LNCAP (cell line): ENCODE measurements around the gene FAM114A2.

Source experiments
- CTCF ChIP-seq: fragments of 450-650 bp; IDR thresholded peaks from 2 replicates; pipeline ENCODE4 v1.5.1; 2017; ENCODE audit warnings: mild to moderate bottlenecking

Gene FAM114A2

DNA sequence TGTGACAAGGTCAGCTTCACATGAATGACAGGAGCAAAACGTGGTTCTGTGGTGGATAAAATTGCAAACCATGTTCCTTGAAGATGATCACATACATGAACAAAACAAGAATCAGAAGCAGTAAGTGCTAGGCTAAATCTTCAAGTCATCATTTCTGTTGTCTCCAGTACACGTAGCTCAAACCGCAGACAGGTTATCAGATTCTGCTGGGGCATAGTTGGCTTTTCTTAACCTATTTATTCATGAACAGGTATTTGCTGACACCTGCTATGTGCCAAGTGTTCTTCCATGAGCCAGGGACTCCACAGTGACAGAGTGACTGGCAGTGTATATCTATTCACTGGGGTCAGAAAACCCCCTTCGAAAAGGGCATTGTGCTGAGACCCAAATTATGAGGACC lies 20.9 kb upstream of the FAM114A2 start:
- no peak for TF ChIP-seq CTCF

- TF ChIP-seq CTCF = no peak
Measured at GRCh38 chr5:154059039-154059430, 20.3 kb upstream of the FAM114A2 start.

DNA sequence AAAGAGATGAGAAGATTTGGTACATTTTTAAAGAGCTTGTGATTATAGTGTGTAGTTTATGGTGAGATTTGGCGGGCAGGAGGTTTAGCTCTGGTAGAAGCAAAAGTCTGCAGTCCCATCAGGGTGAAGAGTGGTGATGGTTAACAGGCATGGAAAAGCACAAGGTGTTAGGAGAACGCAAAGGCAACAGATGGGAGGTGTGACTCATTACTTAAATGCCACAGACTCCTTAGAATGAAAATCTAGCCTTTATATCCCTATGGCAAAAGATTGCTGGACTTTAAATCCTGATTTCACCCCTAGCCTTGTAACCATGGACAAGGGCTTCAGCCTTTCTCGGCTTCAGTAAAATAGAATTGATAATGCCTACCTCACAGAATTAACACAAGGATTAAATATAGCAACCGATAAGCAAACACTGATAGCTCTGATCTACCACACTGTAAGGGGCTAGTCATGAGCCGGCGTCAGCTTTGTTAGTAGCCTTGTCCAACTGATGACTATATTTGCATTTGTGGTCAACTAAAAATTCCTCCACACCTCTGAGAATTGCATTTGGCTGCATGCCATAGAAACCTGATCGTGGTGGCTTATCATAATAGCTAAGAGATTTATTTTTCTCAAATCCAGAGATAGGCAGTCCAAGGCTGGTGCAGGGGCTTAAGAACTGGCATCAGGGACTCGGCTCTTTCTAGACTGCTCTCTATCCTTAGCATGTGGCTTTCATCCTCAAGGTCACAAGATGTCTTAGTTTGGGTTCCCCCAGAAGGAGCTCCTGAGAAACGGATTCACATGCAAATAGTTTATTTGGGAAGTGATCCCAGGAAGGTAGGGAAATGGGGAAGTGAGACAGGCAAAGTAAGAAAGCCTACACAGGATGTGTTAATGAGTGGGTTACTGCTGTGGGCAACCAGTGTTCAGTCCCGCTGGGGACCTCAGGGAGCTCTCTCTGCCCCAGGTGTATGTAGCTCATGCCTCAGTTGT lies 19.6 kb upstream of the FAM114A2 start:
- TF ChIP-seq CTCF = no peak

GRCh38 chr5:154055201-154055600 lies 16.5 kb upstream of the FAM114A2 start:
- TF ChIP-seq CTCF = no peak

DNA sequence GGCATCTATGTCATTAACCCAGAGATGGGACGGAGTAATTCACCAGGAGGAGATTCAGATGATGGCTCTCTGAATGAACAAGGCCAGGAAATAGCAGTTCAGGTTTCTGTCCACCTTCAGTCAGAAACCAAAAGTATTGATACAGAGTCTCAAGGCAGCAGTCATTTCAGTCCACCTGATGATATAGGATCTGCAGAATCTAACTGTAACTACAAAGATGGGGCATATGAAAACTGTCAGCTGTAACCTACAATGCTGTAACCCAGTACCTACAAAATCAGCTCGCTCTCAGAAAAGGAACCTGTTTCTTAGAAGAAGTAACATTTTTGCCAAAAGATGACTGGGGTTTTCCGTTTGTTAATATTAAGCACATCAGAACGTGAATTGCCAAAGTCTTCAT lies 14.8 kb upstream of the FAM114A2 start:
- no peak for TF ChIP-seq CTCF

DNA sequence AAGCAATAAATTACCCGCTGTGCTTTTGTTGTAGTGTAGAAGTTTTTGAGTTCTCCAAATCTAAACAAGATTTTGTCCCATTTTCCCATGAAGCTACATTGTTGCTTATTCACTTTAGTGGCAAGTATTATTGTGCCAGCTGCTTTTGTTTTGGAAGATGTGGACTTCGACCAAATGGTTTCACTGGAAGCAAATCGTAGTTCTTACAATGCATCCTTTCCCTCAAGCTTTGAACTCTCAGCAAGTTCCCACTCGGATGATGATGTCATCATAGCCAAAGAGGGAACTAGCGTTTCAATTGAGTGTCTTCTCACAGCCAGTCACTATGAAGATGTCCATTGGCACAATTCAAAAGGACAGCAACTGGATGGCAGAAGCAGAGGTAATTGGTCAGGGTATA lies 10.9 kb upstream of the FAM114A2 start:
- no peak for TF ChIP-seq CTCF

- TF ChIP-seq CTCF = no peak
Measured at GRCh38 chr5:154047324-154047723, 8.6 kb upstream of the FAM114A2 start.
